ENCODE results near the gene SDHAF4. TPM values are rescaled to one million over a fixed set of nuclear protein-coding genes. Genes with fewer than 3 reads are reported as not detected.
A peak's percentile ranks its signal among the peaks of the same experiment; 100 is the strongest.
"Not testable (repeated sequence)": the region's sequence is repeated elsewhere in the genome, so short reads cannot be mapped to it uniquely, and the experiment has no call there.

Gene SDHAF4
- total and polyA plus RNA-seq, 5 donors from 2014 or later, result 7.0 to 8.1 (median 7.3) TPM

- Histone ChIP-seq H3K4me1 (ENCODE audit: control insufficient read depth, insufficient read depth, low read length, poor library complexity, severe bottlenecking) (no peaks in the 10 kb centered on the region), H3K4me3 (ENCODE audit: low read depth, low read length) (no peak overlapping the region), H3K9me3 (ENCODE audit: control insufficient read depth in 2 of 2, low read length in 2 of 2) (no peaks in the 10 kb centered on the region), H3K27ac (ENCODE audit: insufficient read depth, low read length, poor library complexity, severe bottlenecking) (no peak overlapping the region), H3K27me3 (ENCODE audit: control insufficient read depth, insufficient read depth, low read length) (no peaks in the 10 kb centered on the region), H3K36me3 (ENCODE audit: control insufficient read depth, insufficient read depth, low read length) (no peaks in the 10 kb centered on the region)
- H3K9me3 Mint-ChIP-seq, result no peaks in the 10 kb centered on the region
- H3K36me3 Mint-ChIP-seq, result peaks cover 4% of the 10 kb centered on the region
- H3K4me1 Mint-ChIP-seq, result peaks cover 0 to 2% (median 0%) of the 10 kb centered on the region in 4 donors
- ATAC-seq (ENCODE audit: low read depth in 2 of 2), result no peak
- no peak overlapping the region for H3K27ac Mint-ChIP-seq
- H3K27me3 Mint-ChIP-seq, result no peaks in the 10 kb centered on the region
- no peak for DNase-seq
- no peak overlapping the region for H3K4me3 Mint-ChIP-seq
Measured at GRCh38 chr6:70557998-70558397, 8.7 kb upstream of the SDHAF4 start.

GRCh38 chr6:70562401-70562800 is 4.3 kb upstream of the SDHAF4 start:
- H3K27ac ChIP-seq (ENCODE audit: insufficient read depth, low read length, poor library complexity, severe bottlenecking); H3K36me3 ChIP-seq (ENCODE audit: control insufficient read depth, insufficient read depth, low read length); ATAC-seq (ENCODE audit: low read depth in 2 of 2); DNase-seq; H3K4me1 ChIP-seq (ENCODE audit: control insufficient read depth, insufficient read depth, low read length, poor library complexity, severe bottlenecking); H3K27me3 ChIP-seq (ENCODE audit: control insufficient read depth, insufficient read depth, low read length); H3K9me3 ChIP-seq (ENCODE audit: control insufficient read depth in 2 of 2, low read length in 2 of 2); H3K36me3 Mint-ChIP-seq; H3K4me3 ChIP-seq (ENCODE audit: low read depth, low read length); H3K9me3 Mint-ChIP-seq; H3K27me3 Mint-ChIP-seq; H3K4me3 Mint-ChIP-seq: not testable (repeated sequence)
- Mint-ChIP-seq H3K27ac (peak overlapping the region in 1 of 3 donors; percentile 44), H3K4me1 (peaks cover 4 to 13% (median 9%) of the 10 kb centered on the region in 4 donors)

DNA sequence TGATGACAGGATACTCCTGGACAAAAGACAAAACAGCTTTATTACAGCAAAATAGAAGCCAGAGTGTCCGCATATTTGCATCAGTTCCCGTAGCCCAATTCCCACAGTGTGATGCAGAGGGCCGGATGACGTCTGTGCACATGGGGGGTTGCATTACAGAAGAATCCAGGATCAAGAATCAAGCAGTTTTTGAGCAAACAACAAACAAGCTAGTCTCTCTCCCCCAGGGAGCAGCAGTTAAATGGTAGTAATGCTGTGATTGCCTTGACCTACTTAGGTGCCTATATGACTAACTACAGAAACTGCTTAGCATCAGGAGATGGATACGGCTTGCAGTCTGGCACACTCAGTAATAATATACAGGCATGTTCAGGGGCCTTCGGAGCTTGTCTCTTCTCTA is 3.2 kb upstream of the SDHAF4 start:
- no peak overlapping the region for H3K4me3 Mint-ChIP-seq
- Histone ChIP-seq H3K27me3 (ENCODE audit: control insufficient read depth, insufficient read depth, low read length) (no peaks in the 10 kb centered on the region), H3K4me3 (ENCODE audit: low read depth, low read length) (no peak overlapping the region), H3K36me3 (ENCODE audit: control insufficient read depth, insufficient read depth, low read length) (no peaks in the 10 kb centered on the region), H3K4me1 (ENCODE audit: control insufficient read depth, insufficient read depth, low read length, poor library complexity, severe bottlenecking) (peaks cover 14% of the 10 kb centered on the region), H3K9me3 (ENCODE audit: control insufficient read depth in 2 of 2, low read length in 2 of 2) (no peaks in the 10 kb centered on the region), H3K27ac (ENCODE audit: insufficient read depth, low read length, poor library complexity, severe bottlenecking) (no peak overlapping the region)
- H3K27ac Mint-ChIP-seq, result no peak overlapping the region
- no peaks in the 10 kb centered on the region for H3K27me3 Mint-ChIP-seq
- ATAC-seq (ENCODE audit: low read depth in 2 of 2) (no peak), DNase-seq (no peak)
- no peaks in the 10 kb centered on the region for H3K36me3 Mint-ChIP-seq
- H3K9me3 Mint-ChIP-seq, result no peaks in the 10 kb centered on the region
- H3K4me1 Mint-ChIP-seq, result peaks cover 4 to 23% (median 14%) of the 10 kb centered on the region in 4 donors

DNA sequence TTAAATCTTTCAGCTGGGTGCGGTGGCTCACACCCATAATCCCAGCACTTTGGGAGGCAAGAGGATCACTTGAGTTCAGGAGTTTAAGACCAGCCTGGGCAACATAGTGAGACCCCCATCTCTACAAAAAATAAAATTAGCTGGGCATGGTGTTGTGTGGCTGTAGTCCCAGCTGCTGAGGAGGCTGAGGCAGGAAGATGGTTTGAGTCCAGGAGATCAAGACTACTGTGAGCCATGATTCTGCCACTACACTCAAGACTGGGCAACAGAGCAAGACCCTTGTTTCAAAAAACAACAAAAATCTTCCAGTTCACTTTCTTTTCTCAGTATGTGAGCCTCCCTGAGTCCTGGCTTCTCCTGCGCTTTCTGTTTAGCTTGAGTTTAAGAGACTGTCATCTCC is 7.9 kb downstream of the SDHAF4 start:
- ATAC-seq (ENCODE audit: low read depth in 2 of 2), result no peak
- peaks cover 17% of the 10 kb centered on the region for H3K36me3 Mint-ChIP-seq
- Histone ChIP-seq H3K36me3 (ENCODE audit: control insufficient read depth, insufficient read depth, low read length) (no peaks in the 10 kb centered on the region), H3K4me1 (ENCODE audit: control insufficient read depth, insufficient read depth, low read length, poor library complexity, severe bottlenecking) (no peaks in the 10 kb centered on the region), H3K27me3 (ENCODE audit: control insufficient read depth, insufficient read depth, low read length) (no peaks in the 10 kb centered on the region), H3K9me3 (ENCODE audit: control insufficient read depth in 2 of 2, low read length in 2 of 2) (no peaks in the 10 kb centered on the region), H3K4me3 (ENCODE audit: low read depth, low read length) (no peak overlapping the region), H3K27ac (ENCODE audit: insufficient read depth, low read length, poor library complexity, severe bottlenecking) (no peak overlapping the region)
- no peak for DNase-seq
- H3K4me3 Mint-ChIP-seq, result no peak overlapping the region
- no peaks in the 10 kb centered on the region for H3K27me3 Mint-ChIP-seq
- H3K27ac Mint-ChIP-seq, result no peak overlapping the region
- H3K9me3 Mint-ChIP-seq, result no peaks in the 10 kb centered on the region
- H3K4me1 Mint-ChIP-seq, result peaks cover 6 to 13% (median 8%) of the 10 kb centered on the region in 4 donors

- Mint-ChIP-seq H3K27me3 (no peaks in the 10 kb centered on the region), H3K9me3 (no peaks in the 10 kb centered on the region), H3K27ac (no peak overlapping the region), H3K4me3 (no peak overlapping the region), H3K36me3 (peaks cover 27% of the 10 kb centered on the region), H3K4me1 (peaks cover 0 to 15% (median 5%) of the 10 kb centered on the region in 4 donors)
- H3K27me3 ChIP-seq (ENCODE audit: control insufficient read depth, insufficient read depth, low read length), result no peaks in the 10 kb centered on the region
- no peaks in the 10 kb centered on the region for H3K9me3 ChIP-seq (ENCODE audit: control insufficient read depth in 2 of 2, low read length in 2 of 2)
- no peak for ATAC-seq (ENCODE audit: low read depth in 2 of 2)
- no peak overlapping the region for H3K27ac ChIP-seq (ENCODE audit: insufficient read depth, low read length, poor library complexity, severe bottlenecking)
- H3K4me1 ChIP-seq (ENCODE audit: control insufficient read depth, insufficient read depth, low read length, poor library complexity, severe bottlenecking), result no peaks in the 10 kb centered on the region
- DNase-seq, result no peak
- no peak overlapping the region for H3K4me3 ChIP-seq (ENCODE audit: low read depth, low read length)
- H3K36me3 ChIP-seq (ENCODE audit: control insufficient read depth, insufficient read depth, low read length), result peaks cover 5% of the 10 kb centered on the region
Measured at GRCh38 chr6:70575899-70576495, 9.3 kb downstream of the SDHAF4 start.

DNA sequence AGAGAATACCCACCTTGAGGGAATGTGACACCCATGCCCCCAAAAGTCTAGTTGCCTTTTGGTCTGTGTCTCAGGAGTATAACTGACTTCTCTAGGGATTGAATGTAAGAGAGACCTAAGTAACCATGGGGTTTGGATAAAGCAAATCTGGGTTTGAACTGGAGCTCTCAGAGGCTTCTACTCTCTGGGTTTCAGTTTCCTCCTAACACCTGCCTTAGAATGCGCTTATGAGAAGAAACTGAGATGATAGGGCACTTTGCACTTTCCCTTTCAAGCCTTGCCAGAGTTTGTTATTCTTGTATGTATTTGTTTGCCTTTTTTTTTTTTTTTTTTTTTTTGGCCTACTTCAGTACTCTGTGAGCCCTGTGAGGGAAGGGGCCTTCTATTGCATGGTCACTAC is 19.4 kb downstream of the SDHAF4 start:
- H3K27ac ChIP-seq (ENCODE audit: insufficient read depth, low read length, poor library complexity, severe bottlenecking), result no peak overlapping the region
- H3K4me1 Mint-ChIP-seq, result peaks cover 0 to 7% (median 3%) of the 10 kb centered on the region in 4 donors
- H3K4me1 ChIP-seq (ENCODE audit: control insufficient read depth, insufficient read depth, low read length, poor library complexity, severe bottlenecking), result no peaks in the 10 kb centered on the region
- peaks cover 49% of the 10 kb centered on the region for H3K36me3 Mint-ChIP-seq
- H3K9me3 Mint-ChIP-seq, result peaks cover 0 to 3% (median 0%) of the 10 kb centered on the region in 7 donors
- H3K4me3 Mint-ChIP-seq, result no peak overlapping the region
- no peaks in the 10 kb centered on the region for H3K27me3 Mint-ChIP-seq
- H3K27me3 ChIP-seq (ENCODE audit: control insufficient read depth, insufficient read depth, low read length), result no peaks in the 10 kb centered on the region
- H3K4me3 ChIP-seq (ENCODE audit: low read depth, low read length), result no peak overlapping the region
- ATAC-seq (ENCODE audit: low read depth in 2 of 2) (no peak), DNase-seq (peak in 1 of 3 donors; percentile 41)
- H3K36me3 ChIP-seq (ENCODE audit: control insufficient read depth, insufficient read depth, low read length), result peaks cover 20% of the 10 kb centered on the region
- H3K9me3 ChIP-seq (ENCODE audit: control insufficient read depth in 2 of 2, low read length in 2 of 2), result no peaks in the 10 kb centered on the region
- peak overlapping the region in 1 of 3 donors; percentile 12 for H3K27ac Mint-ChIP-seq

DNA sequence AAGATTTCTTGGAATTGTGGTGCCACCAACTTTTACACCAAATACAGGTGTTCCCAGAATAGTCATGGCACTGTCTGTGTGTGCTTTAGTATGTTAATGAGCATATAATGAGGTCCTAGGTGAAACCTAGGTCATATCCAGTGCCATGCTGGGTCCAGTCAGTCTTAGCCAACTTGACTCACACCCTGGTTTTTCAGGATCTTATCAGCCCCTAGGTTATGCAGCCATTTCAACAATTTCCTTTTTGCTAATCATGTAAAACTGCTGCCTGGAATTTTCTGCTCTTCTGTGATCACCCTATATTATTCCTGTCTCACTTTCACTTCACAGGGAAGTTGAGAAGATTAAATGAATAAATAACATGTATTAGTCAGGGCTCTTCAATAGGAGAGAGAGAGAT is 23.7 kb downstream of the SDHAF4 start:
- DNase-seq, result no peak
- no peak overlapping the region for H3K4me3 ChIP-seq (ENCODE audit: low read depth, low read length)

DNA sequence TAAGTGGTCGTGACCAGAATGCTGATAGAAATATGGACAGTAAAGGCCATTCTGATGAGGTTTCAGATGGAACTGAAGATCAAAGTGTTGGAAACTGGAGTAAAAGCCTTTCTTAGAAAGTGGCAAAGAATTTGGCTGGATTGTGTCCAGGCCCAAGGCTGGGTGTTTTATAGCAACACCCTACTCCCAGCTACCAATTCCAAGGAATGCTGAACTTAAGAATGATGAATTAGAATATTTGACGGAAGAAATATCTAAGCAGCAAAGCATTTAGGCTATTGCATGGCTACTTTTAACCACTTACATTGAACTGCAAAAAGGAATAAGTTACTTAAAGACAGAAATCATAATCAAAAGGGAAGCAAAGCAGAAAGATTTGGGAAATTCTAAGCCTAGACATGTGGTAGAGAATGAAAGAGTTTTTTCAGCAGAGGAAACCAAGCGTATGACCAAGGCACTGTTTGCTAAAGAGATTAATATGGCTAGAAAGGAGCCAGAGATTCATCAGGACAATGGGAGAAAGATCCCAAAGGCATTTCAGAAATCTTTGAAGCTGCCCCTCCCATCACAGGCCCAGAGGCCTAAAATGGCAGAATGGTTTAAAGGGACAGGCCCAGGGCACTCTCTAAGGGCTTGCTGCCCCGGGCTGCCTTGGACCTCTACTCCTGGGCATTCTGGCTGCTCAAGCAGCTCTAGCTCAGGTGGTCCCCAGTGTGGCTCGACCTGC is 25.8 kb downstream of the SDHAF4 start:
- ATAC-seq (ENCODE audit: low read depth in 2 of 2), result no peak
- H3K36me3 ChIP-seq (ENCODE audit: control insufficient read depth, insufficient read depth, low read length), result no peaks in the 10 kb centered on the region
- no peaks in the 10 kb centered on the region for H3K27me3 ChIP-seq (ENCODE audit: control insufficient read depth, insufficient read depth, low read length)
- no peaks in the 10 kb centered on the region for H3K27me3 Mint-ChIP-seq
- no peak overlapping the region for H3K27ac Mint-ChIP-seq
- peaks cover 0 to 5% (median 0%) of the 10 kb centered on the region in 7 donors for H3K9me3 Mint-ChIP-seq
- no peak overlapping the region for H3K4me3 Mint-ChIP-seq
- no peak for DNase-seq
- no peaks in the 10 kb centered on the region for H3K9me3 ChIP-seq (ENCODE audit: control insufficient read depth in 2 of 2, low read length in 2 of 2)
- no peak overlapping the region for H3K27ac ChIP-seq (ENCODE audit: insufficient read depth, low read length, poor library complexity, severe bottlenecking)
- H3K4me1 Mint-ChIP-seq, result no peaks in the 10 kb centered on the region
- H3K4me3 ChIP-seq (ENCODE audit: low read depth, low read length), result no peak overlapping the region
- H3K4me1 ChIP-seq (ENCODE audit: control insufficient read depth, insufficient read depth, low read length, poor library complexity, severe bottlenecking), result no peaks in the 10 kb centered on the region
- H3K36me3 Mint-ChIP-seq, result peaks cover 9% of the 10 kb centered on the region

More for the DNA sequence above, 23.7 kb downstream of the SDHAF4 start:
- no peaks in the 10 kb centered on the region for H3K9me3 ChIP-seq (ENCODE audit: control insufficient read depth in 2 of 2, low read length in 2 of 2)
- Mint-ChIP-seq H3K27me3 (no peaks in the 10 kb centered on the region), H3K4me3 (no peak overlapping the region), H3K9me3 (peaks cover 0 to 5% (median 0%) of the 10 kb centered on the region in 7 donors), H3K27ac (no peak overlapping the region), H3K4me1 (no peaks in the 10 kb centered on the region), H3K36me3 (peaks cover 18% of the 10 kb centered on the region)
- H3K27ac ChIP-seq (ENCODE audit: insufficient read depth, low read length, poor library complexity, severe bottlenecking), result no peak overlapping the region
- H3K36me3 ChIP-seq (ENCODE audit: control insufficient read depth, insufficient read depth, low read length), result no peaks in the 10 kb centered on the region
- H3K4me1 ChIP-seq (ENCODE audit: control insufficient read depth, insufficient read depth, low read length, poor library complexity, severe bottlenecking), result no peaks in the 10 kb centered on the region
- H3K27me3 ChIP-seq (ENCODE audit: control insufficient read depth, insufficient read depth, low read length), result no peaks in the 10 kb centered on the region
- ATAC-seq (ENCODE audit: low read depth in 2 of 2), result no peak

Data from CD4-positive, CD25-positive, alpha-beta regulatory T cell (primary cell).